ENCODE results near the gene PNCK.

DNA sequence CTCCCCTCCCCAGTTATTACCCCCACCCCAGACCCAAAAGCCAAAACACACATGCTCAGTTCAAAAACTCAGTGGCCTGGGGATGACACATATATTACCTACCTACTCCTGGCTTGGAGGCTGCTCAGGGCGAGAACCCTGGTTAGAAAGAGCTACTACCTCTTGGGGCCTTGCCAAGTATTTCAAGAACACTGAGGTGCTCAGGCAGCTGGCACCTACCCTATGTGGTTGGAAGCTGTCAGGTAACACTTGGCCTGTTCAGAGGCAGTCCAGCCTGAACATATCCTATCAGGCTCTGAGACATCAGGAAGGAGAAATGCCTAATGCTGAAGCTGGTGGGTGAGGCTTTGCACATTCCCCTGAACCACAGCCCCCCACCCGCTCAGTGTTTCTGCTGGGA, 45.6 kb upstream of the PNCK start:
- TF ChIP-seq POLR2A (IDR thresholded peaks at IDR 0.05; ENCODE audit: low read length) (no peak), GATA1 (IDR thresholded peaks at IDR 0.05; ENCODE audit: low read depth, low read length) (no peak)

Measured in erythroblast (primary cell).